Neuronal stem cell (in vitro differentiated cells): ENCODE measurements around the gene PDE11A.

Experiments used
- DNase-seq: peaks from one replicate; pipeline ENCODE4 v3.0.0-alpha.2; 2013; ENCODE audit warnings: low spot score
- H2AFZ ChIP-seq: one replicate; pipeline ENCODE4 v1.6.1; 2013; ENCODE audit warnings: mild to moderate bottlenecking, low read length, inconsistent platforms
- H2AK5ac ChIP-seq: 2 replicates; pipeline ENCODE4 v1.6.1; 2013; ENCODE audit warnings: low read depth, mild to moderate bottlenecking, inconsistent platforms, low read length, moderate library complexity, mixed read lengths
- H2BK120ac ChIP-seq: 2 replicates; pipeline ENCODE4 v1.6.1; 2013; ENCODE audit warnings: low read depth, mild to moderate bottlenecking, inconsistent platforms, low read length, moderate library complexity, mixed read lengths
- H2BK12ac ChIP-seq: one replicate; pipeline ENCODE4 v1.6.1; 2013; ENCODE audit warnings: low read length, inconsistent platforms
- H2BK15ac ChIP-seq: 2 replicates; pipeline ENCODE4 v1.6.1; 2013; ENCODE audit warnings: mild to moderate bottlenecking, low read length, inconsistent platforms, mixed read lengths
- H2BK5ac ChIP-seq: one replicate; pipeline ENCODE4 v1.6.1; 2013; ENCODE audit warnings: inconsistent platforms, mild to moderate bottlenecking, low read length, moderate library complexity
- H3K14ac ChIP-seq: one replicate; pipeline ENCODE4 v1.6.1; 2013; ENCODE audit warnings: low read length, inconsistent platforms
- H3K18ac ChIP-seq: 2 replicates; pipeline ENCODE4 v1.6.1; 2013; ENCODE audit warnings: low read length, inconsistent platforms
- H3K23ac ChIP-seq: 2 replicates; pipeline ENCODE4 v1.6.1; 2013; ENCODE audit warnings: low read depth, mild to moderate bottlenecking, mixed read lengths, low read length, inconsistent platforms; ENCODE audit not compliant: poor library complexity
- H3K27ac ChIP-seq: replicated peaks from 3 replicates; pipeline ENCODE4 v1.5.1; 2013; ENCODE audit warnings: low read length, inconsistent platforms
- H3K27me3 ChIP-seq, 3 experiments: 2 replicates each; pipeline ENCODE4 v1.6.1; 2013; ENCODE audit warnings: low read length in 3 of 3, mild to moderate bottlenecking in 2 of 3, inconsistent platforms in 1 of 3, low read depth in 1 of 3, mixed read lengths in 1 of 3, moderate library complexity in 1 of 3; ENCODE audit not compliant: control insufficient read depth in 3 of 3, insufficient read depth in 3 of 3
- H3K36me3 ChIP-seq, 2 donors: replicated peaks in 1 of 2; 2 replicates each; pipeline ENCODE4 v1.6.1; 2013; ENCODE audit warnings: low read length in 2 of 2; ENCODE audit not compliant: control insufficient read depth in 2 of 2, insufficient read depth in 2 of 2
- H3K4ac ChIP-seq: 2 replicates; pipeline ENCODE4 v1.6.1; 2013; ENCODE audit warnings: inconsistent platforms, mild to moderate bottlenecking, low read length, moderate library complexity
- H3K4me1 ChIP-seq, 2 donors: 1 replicate in 1 of 2; 2 replicates in 1 of 2; pipeline ENCODE4 v1.6.1; 2013; ENCODE audit warnings: low read length in 2 of 2, low read depth in 1 of 2; ENCODE audit not compliant: control insufficient read depth in 2 of 2, insufficient read depth in 1 of 2
- H3K4me2 ChIP-seq: one replicate; pipeline ENCODE4 v1.6.1; 2013; ENCODE audit warnings: mild to moderate bottlenecking, low read length, inconsistent platforms; ENCODE audit not compliant: insufficient read depth, poor library complexity, severe bottlenecking
- H3K4me3 ChIP-seq, 2 donors: 2 replicates each; pipeline ENCODE4 v1.5.1; 2013; ENCODE audit warnings: low read length in 2 of 2, mild to moderate bottlenecking in 2 of 2, inconsistent platforms in 1 of 2, moderate library complexity in 1 of 2
- H3K79me1 ChIP-seq: one replicate; pipeline ENCODE4 v1.6.1; 2013; ENCODE audit warnings: low read depth, mild to moderate bottlenecking, inconsistent platforms, low read length, moderate library complexity
- H3K9ac ChIP-seq: one replicate; pipeline ENCODE4 v1.6.1; 2013; ENCODE audit warnings: mild to moderate bottlenecking, low read depth, low read length, inconsistent platforms; ENCODE audit not compliant: poor library complexity
- H3K9me3 ChIP-seq, 2 donors: replicated peaks in 1 of 2; 2 replicates each; pipeline versions ENCODE3 to v1.6.1; 2013; ENCODE audit warnings: low read length in 2 of 2, mild to moderate bottlenecking in 2 of 2, inconsistent platforms in 1 of 2, low read depth in 1 of 2, mixed read lengths in 1 of 2, moderate library complexity in 1 of 2; ENCODE audit not compliant: control insufficient read depth in 2 of 2, insufficient read depth in 1 of 2
- H4K8ac ChIP-seq: one replicate; pipeline ENCODE4 v1.6.1; 2013; ENCODE audit warnings: low read depth, mild to moderate bottlenecking, inconsistent platforms, low read length, moderate library complexity
- H4K91ac ChIP-seq: one replicate; pipeline ENCODE4 v1.6.1; 2013; ENCODE audit warnings: low read length, low read depth, mild to moderate bottlenecking, inconsistent platforms; ENCODE audit not compliant: poor library complexity
- WGBS, 2 donors: extraction: QIAGEN DNeasy Blood & Tissue Kit; methylation state at CpG; one replicate each; pipeline ENCODE4 v1.1.7; 2013; ENCODE audit warnings: missing lambda C conversion rate in 2 of 2, mixed read lengths in 1 of 2; ENCODE audit not compliant: insufficient read length in 2 of 2, insufficient replicate concordance in 1 of 2; ENCODE audit errors: extremely low coverage in 2 of 2; 5-methylcytosine and 5-hydroxymethylcytosine counted together

The PDE11A gene

GRCh38 chr2:177716484-177716883 is 356.1 kb downstream of the PDE11A start:
- Histone ChIP-seq H3K4me1 (peaks cover 2 to 11% of the 10 kb centered on the region in 2 donors), H3K4me3 (no peak overlapping the region), H2BK15ac (no peak overlapping the region), H3K9me3 (no peaks in the 10 kb centered on the region), H3K27me3 (no peaks in the 10 kb centered on the region), H2BK5ac (no peak overlapping the region), H3K9ac (no peak overlapping the region), H4K8ac (no peak overlapping the region), H2BK120ac (no peak overlapping the region), H3K14ac (no peak overlapping the region), H3K36me3 (no peaks in the 10 kb centered on the region), H3K27ac (no peak overlapping the region), H2AK5ac (no peak overlapping the region), H2AFZ (no peak overlapping the region), H3K4me2 (no peak overlapping the region), H3K18ac (no peak overlapping the region), H3K23ac (no peak overlapping the region), H3K4ac (no peak overlapping the region), H3K79me1 (no peaks in the 10 kb centered on the region), H4K91ac (no peak overlapping the region), H2BK12ac (no peak overlapping the region)
- DNase-seq = no peak
- no CpG with 5 or more reads among the region's 1 CpG for WGBS, 2 donors

GRCh38 chr2:177715771-177716170 is 356.8 kb downstream of the PDE11A start:
- Histone ChIP-seq H3K4ac (no peak overlapping the region), H2AK5ac (no peak overlapping the region), H3K4me2 (no peak overlapping the region), H3K4me3 (no peak overlapping the region), H2AFZ (no peak overlapping the region), H3K27ac (no peak overlapping the region), H3K18ac (no peak overlapping the region), H3K23ac (no peak overlapping the region), H4K8ac (no peak overlapping the region), H2BK5ac (no peak overlapping the region), H3K79me1 (no peaks in the 10 kb centered on the region), H2BK15ac (no peak overlapping the region), H3K4me1 (peaks cover 2 to 12% of the 10 kb centered on the region in 2 donors), H2BK12ac (no peak overlapping the region), H2BK120ac (no peak overlapping the region), H3K14ac (no peak overlapping the region), H3K27me3 (no peaks in the 10 kb centered on the region), H3K36me3 (no peaks in the 10 kb centered on the region), H3K9ac (no peak overlapping the region), H3K9me3 (no peaks in the 10 kb centered on the region), H4K91ac (no peak overlapping the region)
- WGBS, 2 donors = no CpG with 5 or more reads among the region's 2 CpGs
- DNase-seq = no peak

DNA sequence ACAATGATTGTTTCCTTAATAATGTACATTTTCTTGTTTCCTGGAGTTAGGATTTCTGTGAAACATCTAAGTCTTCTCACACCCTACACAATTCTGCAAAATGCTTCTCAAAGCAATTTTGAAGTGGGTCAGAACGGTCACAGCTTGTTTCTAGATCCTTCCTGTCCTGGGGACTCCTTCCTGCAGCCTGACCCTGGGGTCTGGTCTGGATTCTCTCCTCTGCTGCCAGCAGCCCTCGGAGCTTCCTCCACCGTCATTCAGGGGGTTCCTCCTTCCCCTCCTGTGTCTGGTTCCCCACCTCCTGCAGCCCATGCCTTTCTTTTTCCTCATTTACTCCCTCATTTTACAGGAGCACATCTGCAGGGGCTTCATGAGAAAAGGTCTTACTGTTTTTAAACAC is 357.9 kb downstream of the PDE11A start:
- no peaks in the 10 kb centered on the region for H3K36me3 ChIP-seq
- DNase-seq = no peak
- no peak overlapping the region for H3K14ac ChIP-seq
- H3K4me1 ChIP-seq = peaks cover 5 to 12% of the 10 kb centered on the region in 2 donors
- H2AFZ ChIP-seq = peak overlapping the region; percentile 80
- no peak overlapping the region for H4K91ac ChIP-seq
- no peak overlapping the region for H2AK5ac ChIP-seq
- no peaks in the 10 kb centered on the region for H3K27me3 ChIP-seq
- no peak overlapping the region for H2BK15ac ChIP-seq
- no peaks in the 10 kb centered on the region for H3K9me3 ChIP-seq
- no peak overlapping the region for H2BK12ac ChIP-seq
- H3K79me1 ChIP-seq = no peaks in the 10 kb centered on the region
- H2BK5ac ChIP-seq = no peak overlapping the region
- no CpG with 5 or more reads among the region's 3 CpGs for WGBS, 2 donors
- no peak overlapping the region for H3K4me2 ChIP-seq
- H3K9ac ChIP-seq = no peak overlapping the region
- no peak overlapping the region for H2BK120ac ChIP-seq
- H3K18ac ChIP-seq = no peak overlapping the region
- H4K8ac ChIP-seq = no peak overlapping the region
- no peak overlapping the region for H3K4me3 ChIP-seq
- H3K27ac ChIP-seq = no peak overlapping the region
- no peak overlapping the region for H3K23ac ChIP-seq
- H3K4ac ChIP-seq = no peak overlapping the region

- DNase-seq = no peak
These were observed 360.1 kb downstream of the PDE11A start for GRCh38 chr2:177712462-177712861.

More at GRCh38 chr2:177712462-177712861, 360.1 kb downstream of the PDE11A start:
- Histone ChIP-seq H2AK5ac (no peak overlapping the region), H2BK5ac (no peak overlapping the region), H3K18ac (no peak overlapping the region), H3K79me1 (no peaks in the 10 kb centered on the region), H3K27me3 (no peaks in the 10 kb centered on the region), H2BK120ac (no peak overlapping the region), H3K27ac (no peak overlapping the region), H2AFZ (no peak overlapping the region), H2BK12ac (no peak overlapping the region), H3K23ac (no peak overlapping the region), H3K4me2 (no peak overlapping the region), H3K4me3 (no peak overlapping the region), H3K36me3 (no peaks in the 10 kb centered on the region), H4K8ac (no peak overlapping the region), H3K14ac (no peak overlapping the region), H3K4ac (no peak overlapping the region), H4K91ac (no peak overlapping the region), H3K9me3 (no peaks in the 10 kb centered on the region), H2BK15ac (no peak overlapping the region), H3K4me1 (peaks cover 5 to 12% of the 10 kb centered on the region in 2 donors), H3K9ac (no peak overlapping the region)
- WGBS, 2 donors = no CpG with 5 or more reads among the region's 1 CpG
